Mammary epithelial cell (primary cell): ENCODE data around the gene BNIP3.

Experiments
- CTCF ChIP-seq, 2 donors: IDR thresholded peaks in 1 of 2; conservative IDR thresholded peaks in 1 of 2; 2 replicates each; pipeline ENCODE4 v1.5.1; 2011 to 2012; ENCODE audit warnings: inconsistent platforms in 2 of 2, low read length in 2 of 2, mild to moderate bottlenecking in 2 of 2, control low read depth in 1 of 2, low read depth in 1 of 2; ENCODE audit not compliant: insufficient read depth in 1 of 2; ENCODE audit errors: extremely low read depth in 1 of 2
- EZH2 ChIP-seq: IDR thresholded peaks from 2 replicates; pipeline ENCODE4 v1.6.1; 2012; ENCODE audit warnings: low read length, inconsistent platforms, borderline replicate concordance

- no peak for TF ChIP-seq CTCF (conservative IDR thresholded peaks at IDR 0.05 in 1 of 2, IDR thresholded peaks at IDR 0.05 in 1 of 2; ENCODE audit: extremely low read depth in 1 of 2, insufficient read depth in 1 of 2, low read depth in 1 of 2, low read length in 2 of 2)
- TF ChIP-seq EZH2 = no peak
Measured at GRCh38 chr10:132011024-132011423, 29.3 kb upstream of the BNIP3 start.
